ENCODE measurements around the gene FAM24A. TPM values are rescaled to one million over a fixed set of nuclear protein-coding genes. Genes with fewer than 3 reads are reported as not detected.

FAM24A gene
- polyA plus RNA-seq, 1 donor from 2014 or later, result not detected

DNA sequence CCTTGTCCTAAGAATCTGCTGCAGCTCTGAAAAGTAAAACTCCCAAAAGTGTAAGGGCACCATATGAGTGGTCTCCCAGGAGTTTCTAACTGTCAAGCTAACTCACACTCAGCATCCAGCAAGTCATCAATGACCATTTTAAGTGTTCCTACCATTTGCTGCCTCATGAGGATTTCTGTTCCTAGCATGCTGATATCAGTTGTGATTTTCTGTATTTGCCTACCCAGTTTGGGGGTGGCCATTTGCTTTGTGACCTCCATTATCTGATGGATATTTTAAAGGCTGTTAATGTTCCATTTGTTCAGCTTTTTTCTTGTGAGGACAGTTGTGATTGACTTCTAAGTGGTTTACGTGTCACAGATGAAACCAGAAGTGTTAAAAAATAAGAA lies 33.9 kb upstream of the FAM24A start:
- no peak overlapping the region for H3K4me2 ChIP-seq (ENCODE audit: low read length)
- no peaks in the 10 kb centered on the region for H3F3A ChIP-seq (ENCODE audit: insufficient read depth, low read length, poor library complexity, severe bottlenecking)
- H3K27me3 ChIP-seq (ENCODE audit: insufficient read depth, low read depth, low read length), result no peaks in the 10 kb centered on the region
- H2AFZ ChIP-seq (ENCODE audit: low read depth, low read length), result no peak overlapping the region
- H3K79me2 ChIP-seq (replicated peaks; ENCODE audit: insufficient read depth, low read length), result no peaks in the 10 kb centered on the region
- no peaks in the 10 kb centered on the region for H3K36me3 ChIP-seq (ENCODE audit: insufficient read depth, low read length)
- H3K4me3 ChIP-seq (ENCODE audit: low read length), result no peak overlapping the region
- TF ChIP-seq EZH2 (IDR thresholded peaks at IDR 0.05; ENCODE audit: borderline replicate concordance, insufficient read depth, low read length, poor library complexity, severe bottlenecking) (no peak), MXI1 (conservative IDR thresholded peaks at IDR 0.05; ENCODE audit: poor library complexity, severe bottlenecking) (no peak), TAF1 (IDR thresholded peaks at IDR 0.05; ENCODE audit: low read depth) (no peak)
- TF ChIP-seq, protein P1, sequence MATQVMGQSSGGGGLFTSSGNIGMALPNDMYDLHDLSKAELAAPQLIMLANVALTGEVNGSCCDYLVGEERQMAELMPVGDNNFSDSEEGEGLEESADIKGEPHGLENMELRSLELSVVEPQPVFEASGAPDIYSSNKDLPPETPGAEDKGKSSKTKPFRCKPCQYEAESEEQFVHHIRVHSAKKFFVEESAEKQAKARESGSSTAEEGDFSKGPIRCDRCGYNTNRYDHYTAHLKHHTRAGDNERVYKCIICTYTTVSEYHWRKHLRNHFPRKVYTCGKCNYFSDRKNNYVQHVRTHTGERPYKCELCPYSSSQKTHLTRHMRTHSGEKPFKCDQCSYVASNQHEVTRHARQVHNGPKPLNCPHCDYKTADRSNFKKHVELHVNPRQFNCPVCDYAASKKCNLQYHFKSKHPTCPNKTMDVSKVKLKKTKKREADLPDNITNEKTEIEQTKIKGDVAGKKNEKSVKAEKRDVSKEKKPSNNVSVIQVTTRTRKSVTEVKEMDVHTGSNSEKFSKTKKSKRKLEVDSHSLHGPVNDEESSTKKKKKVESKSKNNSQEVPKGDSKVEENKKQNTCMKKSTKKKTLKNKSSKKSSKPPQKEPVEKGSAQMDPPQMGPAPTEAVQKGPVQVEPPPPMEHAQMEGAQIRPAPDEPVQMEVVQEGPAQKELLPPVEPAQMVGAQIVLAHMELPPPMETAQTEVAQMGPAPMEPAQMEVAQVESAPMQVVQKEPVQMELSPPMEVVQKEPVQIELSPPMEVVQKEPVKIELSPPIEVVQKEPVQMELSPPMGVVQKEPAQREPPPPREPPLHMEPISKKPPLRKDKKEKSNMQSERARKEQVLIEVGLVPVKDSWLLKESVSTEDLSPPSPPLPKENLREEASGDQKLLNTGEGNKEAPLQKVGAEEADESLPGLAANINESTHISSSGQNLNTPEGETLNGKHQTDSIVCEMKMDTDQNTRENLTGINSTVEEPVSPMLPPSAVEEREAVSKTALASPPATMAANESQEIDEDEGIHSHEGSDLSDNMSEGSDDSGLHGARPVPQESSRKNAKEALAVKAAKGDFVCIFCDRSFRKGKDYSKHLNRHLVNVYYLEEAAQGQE (IDR thresholded peaks at IDR 0.05; ENCODE audit: borderline replicate concordance), result no peak
- TF ChIP-seq, protein P2, sequence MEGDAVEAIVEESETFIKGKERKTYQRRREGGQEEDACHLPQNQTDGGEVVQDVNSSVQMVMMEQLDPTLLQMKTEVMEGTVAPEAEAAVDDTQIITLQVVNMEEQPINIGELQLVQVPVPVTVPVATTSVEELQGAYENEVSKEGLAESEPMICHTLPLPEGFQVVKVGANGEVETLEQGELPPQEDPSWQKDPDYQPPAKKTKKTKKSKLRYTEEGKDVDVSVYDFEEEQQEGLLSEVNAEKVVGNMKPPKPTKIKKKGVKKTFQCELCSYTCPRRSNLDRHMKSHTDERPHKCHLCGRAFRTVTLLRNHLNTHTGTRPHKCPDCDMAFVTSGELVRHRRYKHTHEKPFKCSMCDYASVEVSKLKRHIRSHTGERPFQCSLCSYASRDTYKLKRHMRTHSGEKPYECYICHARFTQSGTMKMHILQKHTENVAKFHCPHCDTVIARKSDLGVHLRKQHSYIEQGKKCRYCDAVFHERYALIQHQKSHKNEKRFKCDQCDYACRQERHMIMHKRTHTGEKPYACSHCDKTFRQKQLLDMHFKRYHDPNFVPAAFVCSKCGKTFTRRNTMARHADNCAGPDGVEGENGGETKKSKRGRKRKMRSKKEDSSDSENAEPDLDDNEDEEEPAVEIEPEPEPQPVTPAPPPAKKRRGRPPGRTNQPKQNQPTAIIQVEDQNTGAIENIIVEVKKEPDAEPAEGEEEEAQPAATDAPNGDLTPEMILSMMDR (IDR thresholded peaks at IDR 0.05; ENCODE audit: poor library complexity, severe bottlenecking), result no peak
- H3K9me2 ChIP-seq (ENCODE audit: insufficient read depth, low read length), result no peaks in the 10 kb centered on the region
- no peaks in the 10 kb centered on the region for H4K20me1 ChIP-seq (ENCODE audit: insufficient read depth)
- H3K9ac ChIP-seq (ENCODE audit: low read length), result no peak overlapping the region
- H3K27ac ChIP-seq (ENCODE audit: low read length), result no peak overlapping the region
- H3K9me3 ChIP-seq (ENCODE audit: low read length), result no peaks in the 10 kb centered on the region

DNA sequence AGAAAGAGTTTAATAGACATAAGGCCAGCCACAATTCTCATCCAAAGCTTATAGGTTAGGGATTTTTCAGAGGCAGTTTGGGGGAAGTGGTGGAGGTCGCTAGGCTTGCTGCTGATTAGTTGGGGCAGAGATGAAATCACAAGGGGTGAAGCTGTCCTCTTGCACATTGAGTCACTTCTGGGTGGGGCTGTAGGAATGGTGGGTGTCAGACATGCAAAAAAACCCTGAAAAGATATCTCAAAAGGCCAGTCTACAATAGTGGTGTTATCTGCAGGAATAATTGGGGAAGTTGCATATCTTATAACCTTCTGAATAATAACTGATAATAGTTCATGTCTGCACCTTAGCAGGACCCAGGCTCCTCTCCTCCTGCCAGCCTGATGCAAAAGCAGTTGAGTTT lies 33.1 kb upstream of the FAM24A start:
- H3K79me2 ChIP-seq (replicated peaks; ENCODE audit: insufficient read depth, low read length), result no peaks in the 10 kb centered on the region
- H4K20me1 ChIP-seq (ENCODE audit: insufficient read depth), result no peaks in the 10 kb centered on the region
- no peak overlapping the region for H3K27ac ChIP-seq (ENCODE audit: low read length)
- TF ChIP-seq POLR2AphosphoS5 (IDR thresholded peaks at IDR 0.05) (no peak), TAF1 (IDR thresholded peaks at IDR 0.05; ENCODE audit: low read depth) (no peak), RAD21 (conservative IDR thresholded peaks at IDR 0.05) (no peak), EZH2 (IDR thresholded peaks at IDR 0.05; ENCODE audit: borderline replicate concordance, insufficient read depth, low read length, poor library complexity, severe bottlenecking) (no peak), SMC3 (conservative IDR thresholded peaks at IDR 0.05; ENCODE audit: poor library complexity) (no peak), MXI1 (conservative IDR thresholded peaks at IDR 0.05; ENCODE audit: poor library complexity, severe bottlenecking) (no peak), EP300 (conservative IDR thresholded peaks at IDR 0.05; ENCODE audit: poor library complexity, severe bottlenecking) (no peak)
- TF ChIP-seq, protein P2 (IDR thresholded peaks at IDR 0.05; ENCODE audit: poor library complexity, severe bottlenecking), result no peak
- TF ChIP-seq, protein P1 (IDR thresholded peaks at IDR 0.05; ENCODE audit: borderline replicate concordance), result no peak
- H3K36me3 ChIP-seq (ENCODE audit: insufficient read depth, low read length), result no peaks in the 10 kb centered on the region
- H3K27me3 ChIP-seq (ENCODE audit: insufficient read depth, low read depth, low read length), result no peaks in the 10 kb centered on the region
- no peak overlapping the region for H3K4me3 ChIP-seq (ENCODE audit: low read length)
- no peaks in the 10 kb centered on the region for H3K9me3 ChIP-seq (ENCODE audit: low read length)
- H3K9ac ChIP-seq (ENCODE audit: low read length), result no peak overlapping the region
- H3F3A ChIP-seq (ENCODE audit: insufficient read depth, low read length, poor library complexity, severe bottlenecking), result no peaks in the 10 kb centered on the region
- no peaks in the 10 kb centered on the region for H3K9me2 ChIP-seq (ENCODE audit: insufficient read depth, low read length)
- H3K4me2 ChIP-seq (ENCODE audit: low read length), result no peak overlapping the region
- no peak overlapping the region for H2AFZ ChIP-seq (ENCODE audit: low read depth, low read length)

Measured in neural cell (in vitro differentiated cells).